Transverse colon (tissue), 4 donors: Measurements from ENCODE around the gene DUOXA1. TPM values are rescaled to one million over a fixed set of nuclear protein-coding genes. Genes with fewer than 3 reads are reported as not detected.

Experiments used
- DNase-seq: peaks from one replicate; pipeline ENCODE4 v3.0.0-alpha.2; 2019
- H3K27ac ChIP-seq, 4 donors: fragments of 200-600 bp; sonication (generic); 2 replicates each; pipeline ENCODE4 v1.5.1; 2016 to 2018; ENCODE audit warnings: inconsistent platforms in 4 of 4
- H3K27me3 ChIP-seq: fragments of 200-600 bp; sonication (generic); 2 replicates; pipeline ENCODE4 v1.5.1; 2017; ENCODE audit warnings: inconsistent platforms
- H3K36me3 ChIP-seq, 4 donors: fragments of 200-600 bp; sonication (generic); 2 replicates each; pipeline ENCODE4 v1.5.1; 2017 to 2019; ENCODE audit warnings: inconsistent platforms in 4 of 4
- H3K4me1 ChIP-seq, 4 donors: fragments of 200-600 bp; sonication (generic); 2 replicates each; pipeline ENCODE4 v1.5.1; 2017 to 2020; ENCODE audit warnings: inconsistent platforms in 4 of 4
- H3K4me3 ChIP-seq, 4 donors: fragments of 200-600 bp; sonication (generic); 1 replicate in 1 of 4; 2 replicates in 3 of 4; pipeline versions ENCODE4 v1.5.1 to v1.6.1; 2017 to 2019; ENCODE audit warnings: inconsistent platforms in 4 of 4
- H3K9me3 ChIP-seq, 2 donors: fragments of 200-600 bp; sonication (generic); 2 replicates each; pipeline ENCODE4 v1.5.1; 2017 to 2019; ENCODE audit warnings: inconsistent platforms in 2 of 2
- CTCF ChIP-seq, 5 experiments: fragments of 200-600 bp in 3 of 5; fragments of 450-650 bp in 2 of 5; sonication (generic) in 3 of 5; IDR thresholded peaks; 1 replicate in 2 of 5; 2 replicates in 3 of 5; pipeline ENCODE4 v1.5.1; 2016 to 2017; ENCODE audit warnings: antibody characterized with exemption in 5 of 5, inconsistent platforms in 3 of 5, mild to moderate bottlenecking in 2 of 5, moderate library complexity in 1 of 5
- EP300 ChIP-seq: sonication (generic); formaldehyde crosslinking; IDR thresholded peaks from one replicate; pipeline ENCODE4 v1.6.1; 2017; ENCODE audit warnings: antibody characterized with exemption, low read depth
- POLR2A ChIP-seq: fragments of 450-650 bp; IDR thresholded peaks from one replicate; pipeline ENCODE4 v1.6.1; 2016; ENCODE audit warnings: antibody characterized with exemption, mild to moderate bottlenecking, moderate library complexity
- POLR2AphosphoS5 ChIP-seq, 3 donors: sonication (generic); formaldehyde crosslinking; IDR thresholded peaks; one replicate each; pipeline ENCODE4 v1.6.1; 2016; ENCODE audit warnings: antibody characterized with exemption in 3 of 3
- WGBS, 2 donors: methylation state at CpG; one replicate each; pipeline ENCODE4 v1.1.5; 2018; ENCODE audit warnings: low coverage in 1 of 2; 5-methylcytosine and 5-hydroxymethylcytosine counted together
- in situ Hi-C, 4 donors: fragments of 200-750 bp; cut with MboI; loops; one replicate each; pipeline versions ENCODE4 v1.15.0 to v1.15.1; 2017; ENCODE audit warnings: low sequenced_read_pairs in 3 of 4, low pct_ligation_motif_present in 1 of 4, low pct_unique_long_range_greater_than_20kb in 1 of 4
- intact Hi-C: fragments of 100-400 bp; cut with DNase I; formaldehyde crosslinking; loops from one replicate; pipeline ENCODE4 v1.15.1; 2023; ENCODE audit warnings: low total_unique reads
- total RNA-seq, 4 donors: library from RNA; depleted of rRNA; stranded (reverse); fragments of >200 nt; gene quantifications; one replicate each; pipeline ENCODE4 v1.1.0, GENCODE V29; 2016

Gene DUOXA1
- total RNA-seq, 4 donors from 2014 or later = 1.4 TPM; not detected in 3

DNA sequence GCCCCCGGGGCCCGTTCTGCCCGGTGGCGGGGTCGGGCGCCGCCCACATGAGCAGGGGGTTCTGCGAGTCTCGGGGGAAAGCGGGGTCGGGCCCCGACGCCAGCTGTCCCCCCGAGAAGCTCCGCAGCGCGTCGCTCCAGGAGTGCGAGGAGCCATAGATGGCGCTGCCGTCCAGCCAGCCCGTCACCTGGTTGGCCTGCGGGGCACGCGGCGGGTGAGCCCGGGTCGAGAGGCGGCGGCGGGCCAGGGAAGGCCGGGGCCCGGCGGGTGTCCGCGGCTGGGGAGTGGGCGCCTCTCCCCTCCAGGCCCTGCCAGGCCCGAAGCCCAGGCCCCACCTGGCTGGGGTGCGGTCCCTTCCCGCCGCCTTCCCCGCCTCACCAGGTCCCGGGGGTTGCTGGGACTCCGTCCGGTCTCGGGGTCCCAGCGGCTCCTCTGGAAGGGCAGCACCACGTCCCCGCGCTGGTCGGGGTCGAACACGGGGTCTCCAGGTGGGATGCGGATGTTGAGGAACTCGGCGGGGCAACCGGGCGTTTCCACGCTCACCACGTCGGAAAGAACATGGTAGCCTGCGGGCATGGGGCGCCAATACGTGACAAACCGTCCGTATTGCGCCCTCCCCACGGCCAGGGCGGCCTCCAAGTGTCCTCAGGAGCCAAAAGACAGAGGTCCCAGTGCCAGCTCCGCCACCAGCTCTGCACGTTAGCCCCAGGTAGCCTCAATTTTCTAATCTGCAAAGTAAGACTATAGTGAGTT is 18.1 kb downstream of the DUOXA1 start:
- Histone ChIP-seq H3K4me3 (no peak overlapping the region), H3K9me3 (no peaks in the 10 kb centered on the region), H3K27me3 (peaks cover 76% of the 10 kb centered on the region), H3K4me1 (peaks cover 8 to 22% (median 17%) of the 10 kb centered on the region in 4 donors), H3K27ac (no peak overlapping the region), H3K36me3 (no peaks in the 10 kb centered on the region)
- TF ChIP-seq EP300 (no peak), POLR2A (no peak), POLR2AphosphoS5 (IDR thresholded peaks at IDR 0.05) (no peak), CTCF (IDR thresholded peaks at IDR 0.05) (no peak)
- in situ Hi-C loops = loop anchor here in 1 of 4 donors (25.0 kb wide), 1 partner anchor 149 kb away; the partner anchor contains the start of gene TERB2
- intact Hi-C loops = no loop called here
- no peak for DNase-seq
- WGBS, 2 donors = 20 to 63% methylated on average over 1 to 56 of the region's 71 CpGs

GRCh38 chr15:45110256-45110820 is 19.3 kb downstream of the DUOXA1 start:
- intact Hi-C loops = no loop called here
- WGBS, 2 donors = 0 to 56% methylated on average over 1 to 11 of the region's 11 CpGs
- Histone ChIP-seq H3K4me1 (peaks cover 4 to 19% (median 16%) of the 10 kb centered on the region in 4 donors), H3K36me3 (no peaks in the 10 kb centered on the region), H3K9me3 (no peaks in the 10 kb centered on the region), H3K27ac (no peak overlapping the region), H3K4me3 (no peak overlapping the region), H3K27me3 (peaks cover 64% of the 10 kb centered on the region)
- no peak for DNase-seq
- in situ Hi-C loops = loop anchor here in 1 of 4 donors (25.0 kb wide), 1 partner anchor 148 kb away; the partner anchor contains the start of gene TERB2
- TF ChIP-seq POLR2AphosphoS5 (IDR thresholded peaks at IDR 0.05) = no peak
- no peak for TF ChIP-seq EP300
- TF ChIP-seq CTCF (IDR thresholded peaks at IDR 0.05) = no peak
- no peak for TF ChIP-seq POLR2A

DNA sequence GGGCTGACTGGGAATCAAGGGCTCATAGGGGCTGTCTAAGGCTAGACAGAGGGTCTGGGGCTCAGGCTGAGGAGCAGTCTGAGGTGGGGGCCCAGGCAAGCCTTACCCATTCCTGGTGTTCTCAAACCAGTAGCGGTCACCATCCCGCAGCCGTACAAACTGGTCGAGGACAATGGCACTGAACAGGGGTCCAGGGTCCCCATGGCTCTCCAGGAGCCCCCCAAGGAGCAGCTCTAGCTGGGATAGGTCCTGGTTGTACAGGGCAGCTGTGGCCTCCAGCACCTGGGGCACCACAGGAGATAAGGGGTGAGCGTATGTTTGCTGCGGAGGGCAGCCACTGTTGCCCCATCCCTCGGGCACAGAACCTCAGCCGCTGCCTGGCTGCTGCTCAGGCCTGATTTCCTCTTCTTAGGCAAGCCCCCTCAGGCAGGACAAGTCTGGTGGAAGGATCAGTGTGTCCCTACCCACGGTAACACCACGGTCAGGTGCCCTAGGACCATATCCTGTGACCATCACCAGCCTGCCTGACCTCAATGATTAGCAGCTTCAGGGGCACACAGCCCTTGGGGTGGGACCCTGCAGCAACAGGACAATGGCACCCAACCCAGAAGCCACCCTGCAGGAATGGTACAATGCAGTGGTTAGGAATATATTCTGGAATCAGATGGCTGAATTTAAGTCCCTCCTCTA is 21.6 kb downstream of the DUOXA1 start:
- intact Hi-C loops = no loop called here
- no peak for DNase-seq
- no peak overlapping the region for H3K27ac ChIP-seq
- H3K4me1 ChIP-seq = peaks cover 4 to 9% (median 6%) of the 10 kb centered on the region in 4 donors
- TF ChIP-seq EP300 = no peak
- TF ChIP-seq POLR2A = no peak
- no peak for TF ChIP-seq POLR2AphosphoS5 (IDR thresholded peaks at IDR 0.05)
- no peak for TF ChIP-seq CTCF (IDR thresholded peaks at IDR 0.05)
- no peaks in the 10 kb centered on the region for H3K9me3 ChIP-seq
- no peak overlapping the region for H3K4me3 ChIP-seq
- H3K27me3 ChIP-seq = peaks cover 41% of the 10 kb centered on the region
- in situ Hi-C loops = loop anchor here in 1 of 4 donors (25.0 kb wide), 1 partner anchor 146 kb away; the partner anchor contains the start of gene TERB2
- WGBS, 2 donors = 94 to 95% methylated on average over 4 to 9 of the region's 10 CpGs
- H3K36me3 ChIP-seq = no peaks in the 10 kb centered on the region
